Right atrium auricular region (tissue), 2 donors: ENCODE data around the gene AHCYL2. TPM values are rescaled to one million over a fixed set of nuclear protein-coding genes. Genes with fewer than 3 reads are reported as not detected.

Experiments
- DNase-seq: peaks from one replicate; pipeline ENCODE4 v3.0.0-alpha.2; 2019; ENCODE audit warnings: low spot score
- H3K27ac ChIP-seq, 2 donors: fragments of 200-600 bp; sonication (generic); 1 replicate in 1 of 2; 2 replicates in 1 of 2; pipeline ENCODE4 v1.5.1; 2016 to 2019
- H3K27me3 ChIP-seq, 2 donors: fragments of 200-600 bp; sonication (generic); one replicate each; pipeline versions ENCODE4 v1.5.1 to v1.6.0; 2017 to 2019
- H3K36me3 ChIP-seq: fragments of 200-600 bp; sonication (generic); one replicate; pipeline ENCODE4 v1.5.1; 2016
- H3K4me1 ChIP-seq, 2 donors: fragments of 200-600 bp; sonication (generic); one replicate each; pipeline versions ENCODE4 v1.5.1 to v1.6.0; 2017 to 2019
- H3K4me3 ChIP-seq, 2 donors: fragments of 200-600 bp; sonication (generic); 1 replicate in 1 of 2; 2 replicates in 1 of 2; pipeline ENCODE4 v1.5.1; 2017 to 2019; ENCODE audit warnings: mild to moderate bottlenecking in 1 of 2, moderate library complexity in 1 of 2
- H3K9me3 ChIP-seq, 2 donors: fragments of 200-600 bp; sonication (generic); one replicate each; pipeline ENCODE4 v1.5.1; 2019
- CTCF ChIP-seq, 2 donors: fragments of 200-600 bp; sonication (generic); IDR thresholded peaks; one replicate each; pipeline ENCODE4 v1.5.1; 2019; ENCODE audit warnings: antibody characterized with exemption in 2 of 2
- total RNA-seq, 2 donors: library from RNA; depleted of rRNA; stranded (reverse); fragments of >200 nt; gene quantifications; one replicate each; pipeline ENCODE4 v1.1.0, GENCODE V29; 2016

AHCYL2 gene
- total RNA-seq, 2 donors from 2014 or later = 5.6 to 6.5 TPM

- peak within 1 kb of the TSS; percentile 44 to 59 for H3K27ac ChIP-seq
- TF ChIP-seq CTCF (IDR thresholded peaks at IDR 0.05) = no peak
- H3K4me3 ChIP-seq = peak within 1 kb of the TSS; percentile 67 to 81
- no peaks in the 10 kb centered on the region for H3K9me3 ChIP-seq
- no peak for DNase-seq
- no peaks in the 10 kb centered on the region for H3K36me3 ChIP-seq
- peaks cover 0 to 14% of the 10 kb centered on the region in 2 donors for H3K4me1 ChIP-seq
- H3K27me3 ChIP-seq = no peaks in the 10 kb centered on the region
Observed at GRCh38 chr7:129188372-129188891, 36.4 kb upstream of the AHCYL2 start, which contains the start of gene SMO. Gene SMO, plus strand, starts transcription at chr7:129188633. Its CDS starts 519 bp downstream, at chr7:129189152.

- DNase-seq = no peak
- no peaks in the 10 kb centered on the region for H3K27me3 ChIP-seq
- H3K4me3 ChIP-seq = peak overlapping the region; percentile 67 to 81
- H3K4me1 ChIP-seq = peaks cover 0 to 14% of the 10 kb centered on the region in 2 donors
- TF ChIP-seq CTCF (IDR thresholded peaks at IDR 0.05) = no peak
- H3K9me3 ChIP-seq = no peaks in the 10 kb centered on the region
- H3K36me3 ChIP-seq = no peaks in the 10 kb centered on the region
- H3K27ac ChIP-seq = peak overlapping the region; percentile 44 to 59
Observed at GRCh38 chr7:129188892-129189660, 35.8 kb upstream of the AHCYL2 start.

GRCh38 chr7:129189661-129190310, 35.0 kb upstream of the AHCYL2 start:
- Histone ChIP-seq H3K36me3 (no peaks in the 10 kb centered on the region), H3K27ac (peak overlapping the region in 1 of 2 donors; percentile 59), H3K27me3 (no peaks in the 10 kb centered on the region), H3K4me3 (peak overlapping the region; percentile 67 to 81), H3K9me3 (no peaks in the 10 kb centered on the region), H3K4me1 (peaks cover 0 to 14% of the 10 kb centered on the region in 2 donors)
- TF ChIP-seq CTCF (IDR thresholded peaks at IDR 0.05) = no peak
- no peak for DNase-seq

DNA sequence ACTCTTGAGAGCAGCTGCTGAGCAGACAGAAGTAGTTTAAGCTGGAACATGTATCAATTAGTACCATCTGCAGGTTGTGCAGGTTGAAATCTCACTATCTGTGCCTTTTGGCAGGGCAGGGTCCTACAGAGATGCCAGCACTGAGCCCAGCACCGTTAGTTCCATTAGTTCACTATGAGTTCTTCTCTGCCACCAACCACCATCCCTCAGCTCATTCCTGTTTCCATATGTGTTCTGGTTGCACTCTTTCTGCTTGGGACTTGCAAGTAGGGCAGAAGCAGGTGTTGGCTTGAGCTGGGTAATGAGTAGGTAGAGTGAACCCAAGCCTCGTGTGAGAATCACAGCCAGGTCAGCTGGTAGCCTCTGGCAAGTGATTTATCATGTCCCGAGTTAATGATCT, 33.6 kb upstream of the AHCYL2 start:
- H3K27me3 ChIP-seq = no peaks in the 10 kb centered on the region
- TF ChIP-seq CTCF (IDR thresholded peaks at IDR 0.05) = no peak

DNA sequence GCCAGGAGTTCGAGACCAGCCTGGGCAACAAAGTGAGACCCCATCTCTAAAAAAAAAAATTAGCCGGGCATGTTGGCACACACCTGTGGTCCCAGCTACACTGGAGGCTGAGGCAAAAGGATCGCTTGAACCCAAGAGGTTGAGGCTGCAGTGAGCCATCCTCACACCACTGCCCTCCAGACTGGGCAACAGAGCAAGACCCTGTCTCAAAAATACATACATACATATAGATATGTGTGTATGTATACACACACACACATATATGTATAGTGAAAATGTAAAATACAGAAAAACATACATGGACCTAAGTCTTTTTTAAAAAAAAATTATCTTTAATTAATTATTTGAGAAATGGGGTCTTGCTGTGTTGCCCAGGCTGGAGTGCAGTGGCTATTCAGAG, 30.9 kb upstream of the AHCYL2 start:
- DNase-seq = no peak
- Histone ChIP-seq H3K9me3 (no peaks in the 10 kb centered on the region), H3K36me3 (no peaks in the 10 kb centered on the region), H3K4me1 (peaks cover 0 to 14% of the 10 kb centered on the region in 2 donors), H3K4me3 (no peak overlapping the region), H3K27ac (no peak overlapping the region), H3K27me3 (no peaks in the 10 kb centered on the region)
- TF ChIP-seq CTCF (IDR thresholded peaks at IDR 0.05) = no peak

More for the DNA sequence above, 33.6 kb upstream of the AHCYL2 start:
- Histone ChIP-seq H3K4me1 (peaks cover 0 to 14% of the 10 kb centered on the region in 2 donors), H3K27ac (no peak overlapping the region), H3K9me3 (no peaks in the 10 kb centered on the region), H3K36me3 (no peaks in the 10 kb centered on the region), H3K4me3 (no peak overlapping the region)
- DNase-seq = no peak
